LNCaP clone FGC (cell line): ENCODE data around the gene ZNF438.

Experiments used
- DNase-seq: peaks from one replicate; pipeline ENCODE4 v3.0.0-alpha.2; 2011; ENCODE audit warnings: low read depth
- H3K4me3 ChIP-seq: 2 replicates; pipeline ENCODE4 v1.5.1; 2011; ENCODE audit warnings: mild to moderate bottlenecking, low read depth, low read length, control low read depth
- TF ChIP-seq, protein P1 (sequence below): IDR thresholded peaks from 2 replicates; pipeline ENCODE4 v1.5.1; 2012; ENCODE audit warnings: mild to moderate bottlenecking; ENCODE audit not compliant: control insufficient read depth, insufficient read depth; ENCODE audit errors: extremely low read depth

ZNF438 gene

GRCh38 chr10:30847199-30847598 lies 184.5 kb downstream of the ZNF438 start:
- TF ChIP-seq, protein P1, sequence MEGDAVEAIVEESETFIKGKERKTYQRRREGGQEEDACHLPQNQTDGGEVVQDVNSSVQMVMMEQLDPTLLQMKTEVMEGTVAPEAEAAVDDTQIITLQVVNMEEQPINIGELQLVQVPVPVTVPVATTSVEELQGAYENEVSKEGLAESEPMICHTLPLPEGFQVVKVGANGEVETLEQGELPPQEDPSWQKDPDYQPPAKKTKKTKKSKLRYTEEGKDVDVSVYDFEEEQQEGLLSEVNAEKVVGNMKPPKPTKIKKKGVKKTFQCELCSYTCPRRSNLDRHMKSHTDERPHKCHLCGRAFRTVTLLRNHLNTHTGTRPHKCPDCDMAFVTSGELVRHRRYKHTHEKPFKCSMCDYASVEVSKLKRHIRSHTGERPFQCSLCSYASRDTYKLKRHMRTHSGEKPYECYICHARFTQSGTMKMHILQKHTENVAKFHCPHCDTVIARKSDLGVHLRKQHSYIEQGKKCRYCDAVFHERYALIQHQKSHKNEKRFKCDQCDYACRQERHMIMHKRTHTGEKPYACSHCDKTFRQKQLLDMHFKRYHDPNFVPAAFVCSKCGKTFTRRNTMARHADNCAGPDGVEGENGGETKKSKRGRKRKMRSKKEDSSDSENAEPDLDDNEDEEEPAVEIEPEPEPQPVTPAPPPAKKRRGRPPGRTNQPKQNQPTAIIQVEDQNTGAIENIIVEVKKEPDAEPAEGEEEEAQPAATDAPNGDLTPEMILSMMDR = no peak
- no peak for DNase-seq
- H3K4me3 ChIP-seq = no peak overlapping the region

DNA sequence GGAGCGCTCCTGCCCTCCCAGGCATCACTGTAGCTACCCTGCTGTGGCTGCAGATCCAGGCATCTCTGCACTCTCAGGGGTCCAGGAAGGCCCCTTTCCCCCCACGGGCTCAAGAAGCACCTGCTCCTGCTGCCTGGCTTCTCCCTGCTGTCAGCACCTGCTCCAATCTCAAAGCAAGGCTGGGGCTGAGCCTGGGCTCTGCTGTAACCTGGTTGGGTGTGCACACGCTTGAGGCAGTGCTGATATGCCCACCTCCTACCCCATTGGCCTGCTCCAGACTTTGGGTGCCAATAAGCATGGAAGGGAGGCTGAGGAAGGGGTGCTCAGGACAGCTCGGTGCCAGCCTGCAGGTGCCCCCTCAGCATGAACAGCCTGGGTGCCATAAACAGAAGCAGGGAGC lies 185.0 kb downstream of the ZNF438 start:
- DNase-seq = no peak
- TF ChIP-seq, protein P1 = no peak
- no peak overlapping the region for H3K4me3 ChIP-seq

DNA sequence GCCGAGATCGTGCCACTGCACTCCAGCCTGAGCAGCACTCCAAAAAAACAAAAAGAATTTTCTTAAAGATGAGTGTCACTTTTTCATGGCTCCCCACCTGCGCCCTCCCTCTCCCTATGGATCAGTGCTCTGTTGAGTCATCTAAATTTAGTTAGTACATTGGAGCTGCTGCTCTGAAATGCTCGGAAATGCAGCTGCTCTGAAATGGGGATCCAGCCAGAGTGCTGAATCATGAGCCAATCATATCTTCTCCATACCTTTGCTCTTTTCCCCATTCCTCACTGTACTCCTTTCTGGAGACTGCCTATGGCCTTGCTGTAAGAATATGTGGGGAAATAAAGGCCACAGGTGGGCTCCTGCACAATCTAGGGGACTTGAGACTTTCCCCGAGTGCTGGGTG lies 188.8 kb downstream of the ZNF438 start:
- TF ChIP-seq, protein P1 = no peak
- no peak overlapping the region for H3K4me3 ChIP-seq
- DNase-seq = no peak

- no peak overlapping the region for H3K4me3 ChIP-seq
- TF ChIP-seq, protein P1 = no peak
- DNase-seq = no peak
These were observed 189.5 kb downstream of the ZNF438 start for GRCh38 chr10:30842185-30842584.

GRCh38 chr10:30840395-30841050 lies 191.1 kb downstream of the ZNF438 start:
- no peak overlapping the region for H3K4me3 ChIP-seq
- DNase-seq = no peak
- TF ChIP-seq, protein P1 = no peak

GRCh38 chr10:30839652-30840051 lies 192.0 kb downstream of the ZNF438 start:
- no peak overlapping the region for H3K4me3 ChIP-seq
- no peak for DNase-seq
- TF ChIP-seq, protein P1 = no peak

- TF ChIP-seq, protein P1 = no peak
- H3K4me3 ChIP-seq = no peak overlapping the region
- no peak for DNase-seq
These were observed 195.3 kb downstream of the ZNF438 start for GRCh38 chr10:30836406-30836805.
